Neural crest cell (in vitro differentiated cells): ENCODE data around the gene PANK1. TPM values are rescaled to one million over a fixed set of nuclear protein-coding genes. Genes with fewer than 3 reads are reported as not detected.
"Not testable (repeated sequence)": the region's sequence is repeated elsewhere in the genome, so short reads cannot be mapped to it uniquely, and the experiment has no call there.

Source experiments
- DNase-seq: peaks from one replicate; pipeline ENCODE4 v3.0.0; 2021; ENCODE audit warnings: low read depth, mixed read lengths, low spot score
- H3K27ac Mint-ChIP-seq: one replicate; pipeline ENCODE4 v1.8.0; 2021; ENCODE audit warnings: mild to moderate bottlenecking, mixed read lengths; ENCODE audit not compliant: unreplicated experiment
- H3K27me3 Mint-ChIP-seq: 2 replicates; pipeline ENCODE4 v1.8.0; 2021; ENCODE audit warnings: low read depth, mild to moderate bottlenecking, mixed read lengths
- H3K36me3 Mint-ChIP-seq: 2 replicates; pipeline ENCODE4 v1.8.0; 2021; ENCODE audit warnings: low read depth, mild to moderate bottlenecking, mixed read lengths
- H3K4me1 Mint-ChIP-seq: 2 replicates; pipeline ENCODE4 v1.8.0; 2021; ENCODE audit warnings: mixed read lengths
- H3K4me3 Mint-ChIP-seq: one replicate; pipeline ENCODE4 v1.8.0; 2021; ENCODE audit warnings: mild to moderate bottlenecking, mixed read lengths
- H3K9me3 Mint-ChIP-seq: 2 replicates; pipeline ENCODE4 v1.8.0; 2021; ENCODE audit warnings: mixed read lengths
- CTCF ChIP-seq: fragments of 200-600 bp; sonication (generic); conservative IDR thresholded peaks from 2 replicates; pipeline ENCODE4 v1.5.0; 2021; ENCODE audit warnings: antibody characterized with exemption, mild to moderate bottlenecking
- total RNA-seq: library from RNA; stranded (reverse); gene quantifications from 2 replicates; pipeline ENCODE4 v1.2.1, GENCODE V29; 2021

PANK1 gene
- total RNA-seq, 1 donor from 2014 or later = 46.9 TPM

- Mint-ChIP-seq H3K27me3 (no peaks in the 10 kb centered on the region), H3K4me1 (peaks cover 24% of the 10 kb centered on the region), H3K4me3 (no peak overlapping the region), H3K9me3 (peaks cover 11% of the 10 kb centered on the region), H3K27ac (no peak overlapping the region), H3K36me3 (peaks cover 36% of the 10 kb centered on the region)
- DNase-seq = no peak
- no peak for TF ChIP-seq CTCF
Measured at GRCh38 chr10:89621438-89621837, 23.6 kb downstream of the PANK1 start.

- peaks cover 11% of the 10 kb centered on the region for H3K9me3 Mint-ChIP-seq
- H3K27ac Mint-ChIP-seq = not testable (repeated sequence)
Measured at GRCh38 chr10:89620296-89620695, 24.7 kb downstream of the PANK1 start.

GRCh38 chr10:89615824-89616223 is 29.2 kb downstream of the PANK1 start:
- Mint-ChIP-seq H3K4me1 (peaks cover 21% of the 10 kb centered on the region), H3K27ac (no peak overlapping the region), H3K36me3 (peaks cover 25% of the 10 kb centered on the region), H3K9me3 (peaks cover 8% of the 10 kb centered on the region), H3K4me3 (no peak overlapping the region), H3K27me3 (no peaks in the 10 kb centered on the region)
- TF ChIP-seq CTCF = no peak
- no peak for DNase-seq

More at GRCh38 chr10:89620296-89620695, 24.7 kb downstream of the PANK1 start:
- DNase-seq, H3K4me3 Mint-ChIP-seq, H3K27me3 Mint-ChIP-seq: not testable (repeated sequence)
- Mint-ChIP-seq H3K4me1 (peaks cover 17% of the 10 kb centered on the region), H3K36me3 (peaks cover 36% of the 10 kb centered on the region)

GRCh38 chr10:89615112-89615511 is 29.9 kb downstream of the PANK1 start:
- no peak for DNase-seq

GRCh38 chr10:89613582-89613981 is 31.5 kb downstream of the PANK1 start:
- no peak for TF ChIP-seq CTCF
- H3K27ac Mint-ChIP-seq = no peak overlapping the region
- no peaks in the 10 kb centered on the region for H3K9me3 Mint-ChIP-seq
- DNase-seq = no peak
- H3K4me3 Mint-ChIP-seq = no peak overlapping the region
- peaks cover 28% of the 10 kb centered on the region for H3K36me3 Mint-ChIP-seq
- H3K4me1 Mint-ChIP-seq = peaks cover 19% of the 10 kb centered on the region
- H3K27me3 Mint-ChIP-seq = no peaks in the 10 kb centered on the region

More at GRCh38 chr10:89615112-89615511, 29.9 kb downstream of the PANK1 start:
- Mint-ChIP-seq H3K9me3 (peaks cover 5% of the 10 kb centered on the region), H3K4me1 (peaks cover 21% of the 10 kb centered on the region), H3K4me3 (no peak overlapping the region), H3K27me3 (no peaks in the 10 kb centered on the region), H3K27ac (no peak overlapping the region), H3K36me3 (peaks cover 23% of the 10 kb centered on the region)
- no peak for TF ChIP-seq CTCF

- DNase-seq = no peak
- Mint-ChIP-seq H3K4me1 (peaks cover 5% of the 10 kb centered on the region), H3K27me3 (no peaks in the 10 kb centered on the region), H3K36me3 (peaks cover 31% of the 10 kb centered on the region), H3K27ac (no peak overlapping the region), H3K9me3 (no peaks in the 10 kb centered on the region), H3K4me3 (no peak overlapping the region)
- no peak for TF ChIP-seq CTCF
Measured at GRCh38 chr10:89611282-89611681, 33.8 kb downstream of the PANK1 start.
